ENCODE data around the gene FLT1.

GRCh38 chr13:28320884-28321574 is 173.9 kb downstream of the FLT1 start:
- no peak for TF ChIP-seq CTCF (optimal IDR thresholded peaks at IDR 0.05 in 1 of 3, IDR thresholded peaks at IDR 0.05 in 1 of 3, conservative IDR thresholded peaks at IDR 0.05 in 1 of 3; ENCODE audit: extremely low read depth in 1 of 3, insufficient read depth in 2 of 3, low read length in 3 of 3)
- no peak for TF ChIP-seq EZH2 (IDR thresholded peaks at IDR 0.05; ENCODE audit: low read length)
